Activated T-helper 1 cell treated with anti-CD3 and anti-CD28 coated beads, Interleukin-2, amount 50 U/mL, for 16 hours (primary cell): Measurements from ENCODE around the gene PCNP.
A peak's percentile ranks its signal among the peaks of the same experiment; 100 is the strongest.
"Not testable (repeated sequence)": the region's sequence is repeated elsewhere in the genome, so short reads cannot be mapped to it uniquely, and the experiment has no call there.

Experiments used
- DNase-seq, 2 donors: peaks; one replicate each; pipeline ENCODE4 v3.0.0-alpha.2; 2020; ENCODE audit warnings: low read depth in 1 of 2, low spot score in 1 of 2

The PCNP gene

GRCh38 chr3:101631098-101631796, 57.3 kb downstream of the PCNP start:
- DNase-seq: no peak

GRCh38 chr3:101631959-101632358, 58.0 kb downstream of the PCNP start:
- not testable (repeated sequence) for DNase-seq

GRCh38 chr3:101632586-101632985, 58.6 kb downstream of the PCNP start:
- DNase-seq: no peak

- no peak for DNase-seq
Measured at GRCh38 chr3:101633186-101633585, 59.2 kb downstream of the PCNP start.

GRCh38 chr3:101634591-101635196, 60.7 kb downstream of the PCNP start:
- no peak for DNase-seq

GRCh38 chr3:101635345-101635744, 61.4 kb downstream of the PCNP start:
- no peak for DNase-seq

GRCh38 chr3:101635954-101636798, 62.2 kb downstream of the PCNP start:
- peak; percentile 26 to 41 for DNase-seq

- no peak for DNase-seq
Measured at GRCh38 chr3:101637451-101637850, 63.5 kb downstream of the PCNP start.

GRCh38 chr3:101638261-101638745, 64.3 kb downstream of the PCNP start:
- no peak for DNase-seq

- no peak for DNase-seq
Measured at GRCh38 chr3:101639280-101639963, 65.4 kb downstream of the PCNP start.

- no peak for DNase-seq
Measured at GRCh38 chr3:101640256-101640655, 66.3 kb downstream of the PCNP start.

- DNase-seq: not testable (repeated sequence)
Measured at GRCh38 chr3:101641397-101642115, 67.6 kb downstream of the PCNP start.

- DNase-seq: no peak
Measured at GRCh38 chr3:101642441-101642840, 68.5 kb downstream of the PCNP start.

- no peak for DNase-seq
Measured at GRCh38 chr3:101643009-101643844, 69.2 kb downstream of the PCNP start.
